ENCODE measurements around the gene DNMT3B.

DNMT3B gene

GRCh38 chr20:32828029-32828680 lies 66.0 kb downstream of the DNMT3B start:
- DNase-seq = no peak

GRCh38 chr20:32829311-32830005 lies 67.3 kb downstream of the DNMT3B start:
- DNase-seq = peak; percentile 17

GRCh38 chr20:32830437-32830836 lies 68.3 kb downstream of the DNMT3B start:
- DNase-seq = no peak

- DNase-seq = no peak
Observed at GRCh38 chr20:32831982-32832381, 69.8 kb downstream of the DNMT3B start.

GRCh38 chr20:32832664-32833063 lies 70.5 kb downstream of the DNMT3B start:
- peak; percentile 33 for DNase-seq

- no peak for DNase-seq
Observed at GRCh38 chr20:32834972-32835371, 72.8 kb downstream of the DNMT3B start.

- peak; percentile 17 for DNase-seq
Observed at GRCh38 chr20:32837157-32837556, 75.0 kb downstream of the DNMT3B start.

GRCh38 chr20:32839227-32839981 lies 77.2 kb downstream of the DNMT3B start:
- no peak for DNase-seq

- no peak for DNase-seq
Observed at GRCh38 chr20:32839982-32840285, 77.7 kb downstream of the DNMT3B start.

- no peak for DNase-seq
Observed at GRCh38 chr20:32841174-32841573, 79.0 kb downstream of the DNMT3B start.

GRCh38 chr20:32841632-32842031 lies 79.4 kb downstream of the DNMT3B start:
- DNase-seq = no peak

GRCh38 chr20:32842688-32843524 lies 80.7 kb downstream of the DNMT3B start:
- no peak for DNase-seq

GRCh38 chr20:32845786-32846185 lies 83.6 kb downstream of the DNMT3B start:
- no peak for DNase-seq

GRCh38 chr20:32846852-32847251 lies 84.7 kb downstream of the DNMT3B start:
- DNase-seq = no peak

- DNase-seq = no peak
Observed at GRCh38 chr20:32847964-32848363, 85.8 kb downstream of the DNMT3B start.

- DNase-seq = no peak
Observed at GRCh38 chr20:32848846-32849245, 86.7 kb downstream of the DNMT3B start.

- no peak for DNase-seq
Observed at GRCh38 chr20:32849577-32849976, 87.4 kb downstream of the DNMT3B start.

GRCh38 chr20:32855387-32855786 lies 93.2 kb downstream of the DNMT3B start:
- DNase-seq = no peak

GRCh38 chr20:32858189-32858588 lies 96.0 kb downstream of the DNMT3B start:
- DNase-seq = no peak

Data from CD4-positive, alpha-beta T cell treated with Interleukin-17A for 4 hours (primary cell).